ENCODE data around the gene ADAMTS20. TPM values are rescaled to one million over a fixed set of nuclear protein-coding genes. Genes with fewer than 3 reads are reported as not detected.
A peak's percentile ranks its signal among the peaks of the same experiment; 100 is the strongest.

ADAMTS20 gene
- total and polyA plus RNA-seq, 10 of the 15 experiments (the other 5 are each of a cell fraction or from before 2014, with no cell fraction given) = 0.33 TPM; not detected in 9

GRCh38 chr12:43459285-43459684 lies 92.7 kb downstream of the ADAMTS20 start:
- BruUV-seq (replicated peaks) = no TSS peak
- intact Hi-C loops (cut with micrococcal nuclease; ENCODE audit: unreplicated experiment) (no loop called here), in situ Hi-C loops (cut with MboI) (no loop called here)
- Histone ChIP-seq H3K27me3 (replicated peaks in 1 of 2; ENCODE audit: control insufficient read depth in 2 of 2, insufficient read depth in 2 of 2, low read length in 1 of 2) (no peaks in the 10 kb centered on the region), H3K9me3 (replicated peaks; ENCODE audit: control insufficient read depth, insufficient read depth, low read length) (no peaks in the 10 kb centered on the region), H3K4me1 (ENCODE audit: control insufficient read depth, insufficient read depth, low read length) (no peaks in the 10 kb centered on the region), H3K27ac (ENCODE audit: control insufficient read depth, insufficient read depth) (no peak overlapping the region), H3K36me3 (ENCODE audit: control insufficient read depth in 2 of 2, insufficient read depth in 2 of 2, low read length in 1 of 2) (no peaks in the 10 kb centered on the region), H3K4me3 (no peak overlapping the region), H2AFZ (ENCODE audit: control insufficient read depth, low read depth, low read length) (no peak overlapping the region), H3K79me2 (ENCODE audit: control insufficient read depth, insufficient read depth, low read length) (no peaks in the 10 kb centered on the region), H4K20me1 (ENCODE audit: control insufficient read depth, insufficient read depth) (no peaks in the 10 kb centered on the region), H3K4me2 (ENCODE audit: control insufficient read depth, insufficient read depth) (no peak overlapping the region), H3K9ac (ENCODE audit: control insufficient read depth, insufficient read depth, low read length) (no peak overlapping the region)
- no peak for FAIRE-seq
- ChIA-PET SMC1A (ENCODE audit: uncharacterized antibody, unreplicated experiment) (interaction anchor here (0.9 to 1.6 kb wide), 2 partner anchors 8 to 18 kb away, joined by 3 read pairs; no protein-coding TSS in a partner anchor), POLR2A (no interaction called here), CTCF (interaction anchor here (1.1 kb wide), 1 partner anchor 15 kb away, joined by 6 read pairs; no protein-coding TSS in a partner anchor), RAD21 (ENCODE audit: unreplicated experiment) (interaction anchor here (1.9 kb wide), 1 partner anchor 15 kb away, joined by 5 read pairs; no protein-coding TSS in a partner anchor)
- no peak for DNase-seq (ENCODE audit: low read depth, low spot score)
- 46% methylated on average over 4 of the region's 4 CpGs for WGBS (ENCODE audit: insufficient coverage, insufficient replicate concordance, low lambda C conversion rate, missing lambda C conversion rate)
- TF ChIP-seq YY1 (IDR thresholded peaks at IDR 0.05; ENCODE audit: low read depth, low read length) = peak; percentile 63; the same call in 1 of the 2 replicates
- TF ChIP-seq KAT2A (conservative IDR thresholded peaks at IDR 0.05; ENCODE audit: control insufficient read depth, low read depth, low read length) = no peak
- TF ChIP-seq ETV6 (conservative IDR thresholded peaks at IDR 0.05 in 1 of 2, IDR thresholded peaks at IDR 0.05 in 1 of 2; ENCODE audit: borderline replicate concordance in 1 of 2, low read depth in 1 of 2) = no peak
- no peak for TF ChIP-seq SIN3A (IDR thresholded peaks at IDR 0.05; ENCODE audit: low read depth, low read length)
- no peak for TF ChIP-seq CHD4 (IDR thresholded peaks at IDR 0.05)
- TF ChIP-seq CUX1 (IDR thresholded peaks at IDR 0.05; ENCODE audit: insufficient replicate concordance, low read depth, low read length) = no peak
- no peak for ATAC-seq

Data from GM12878 (cell line).